Astrocyte (in vitro differentiated cells and primary cell): ENCODE results near the gene FAM200A. TPM values are rescaled to one million over a fixed set of nuclear protein-coding genes. Genes with fewer than 3 reads are reported as not detected.
A peak's percentile ranks its signal among the peaks of the same experiment; 100 is the strongest.
"Not testable (repeated sequence)": the region's sequence is repeated elsewhere in the genome, so short reads cannot be mapped to it uniquely, and the experiment has no call there.

ENCODE experiments used
- DNase-seq: peaks from one replicate; pipeline ENCODE4 v3.0.0-alpha.2; 2010; ENCODE audit warnings: low read depth
- FAIRE-seq: peaks from 2 replicates; lab custom pipeline; 2011; peaks lifted over from hg19 to GRCh38; lab: Jason Lieb, UNC
- H2AFZ ChIP-seq: 2 replicates; pipeline ENCODE4 v1.6.0; 2012; ENCODE audit warnings: low read depth, low read length, inconsistent platforms
- H3K27ac ChIP-seq: 2 replicates; pipeline ENCODE4 v1.5.1; 2011; ENCODE audit warnings: low read depth, low read length, inconsistent platforms
- H3K27me3 ChIP-seq: 2 replicates; pipeline ENCODE4 v1.6.0; 2011; ENCODE audit warnings: low read length, inconsistent platforms; ENCODE audit not compliant: insufficient read depth
- H3K36me3 ChIP-seq: 2 replicates; pipeline ENCODE4 v1.5.1; 2011; ENCODE audit warnings: low read length, inconsistent platforms; ENCODE audit not compliant: insufficient read depth
- H3K4me1 ChIP-seq: 2 replicates; pipeline ENCODE4 v1.5.1; 2011; ENCODE audit warnings: low read length, inconsistent platforms; ENCODE audit not compliant: insufficient read depth
- H3K4me2 ChIP-seq: 2 replicates; pipeline ENCODE4 v1.6.0; 2012; ENCODE audit warnings: low read length, inconsistent platforms
- H3K4me3 ChIP-seq: 2 replicates; pipeline ENCODE4 v1.5.1; 2011; ENCODE audit warnings: low read depth, mild to moderate bottlenecking, low read length, inconsistent platforms; ENCODE audit not compliant: insufficient read depth
- H3K79me2 ChIP-seq: 2 replicates; pipeline ENCODE4 v1.6.0; 2012; ENCODE audit warnings: mild to moderate bottlenecking, low read length, inconsistent platforms; ENCODE audit not compliant: insufficient read depth
- H3K9ac ChIP-seq: 2 replicates; pipeline ENCODE4 v1.6.0; 2012; ENCODE audit warnings: mild to moderate bottlenecking, low read length, inconsistent platforms
- H3K9me3 ChIP-seq: 2 replicates; pipeline ENCODE4 v1.5.1; 2012; ENCODE audit warnings: low read depth, mild to moderate bottlenecking, low read length, inconsistent platforms; ENCODE audit not compliant: insufficient read depth
- H4K20me1 ChIP-seq: 2 replicates; pipeline ENCODE4 v1.6.0; 2012; ENCODE audit warnings: low read length, inconsistent platforms; ENCODE audit not compliant: insufficient read depth
- H3K27ac Mint-ChIP-seq: one replicate; pipeline ENCODE4 v1.8.0; 2021; ENCODE audit warnings: mild to moderate bottlenecking, mixed read lengths; ENCODE audit not compliant: unreplicated experiment
- H3K27me3 Mint-ChIP-seq: one replicate; pipeline ENCODE4 v1.8.0; 2021; ENCODE audit warnings: low read depth, mixed read lengths; ENCODE audit not compliant: unreplicated experiment
- H3K36me3 Mint-ChIP-seq: one replicate; pipeline ENCODE4 v1.8.0; 2021; ENCODE audit warnings: low read depth, mixed read lengths; ENCODE audit not compliant: unreplicated experiment
- H3K4me1 Mint-ChIP-seq: one replicate; pipeline ENCODE4 v1.8.0; 2021; ENCODE audit warnings: low read depth, mixed read lengths; ENCODE audit not compliant: unreplicated experiment
- H3K4me3 Mint-ChIP-seq: one replicate; pipeline ENCODE4 v1.8.0; 2021; ENCODE audit warnings: mild to moderate bottlenecking, moderate library complexity, mixed read lengths; ENCODE audit not compliant: unreplicated experiment
- H3K9me3 Mint-ChIP-seq: one replicate; pipeline ENCODE4 v1.8.0; 2021; ENCODE audit warnings: mild to moderate bottlenecking, mixed read lengths; ENCODE audit not compliant: unreplicated experiment
- CTCF ChIP-seq: IDR thresholded peaks from 2 replicates; pipeline ENCODE4 v1.5.1; 2011; ENCODE audit warnings: low read depth, mild to moderate bottlenecking, inconsistent platforms, low read length, moderate library complexity; ENCODE audit not compliant: insufficient read depth
- EZH2 ChIP-seq: IDR thresholded peaks from 2 replicates; pipeline ENCODE4 v1.6.1; 2012; ENCODE audit warnings: mild to moderate bottlenecking, low read length, inconsistent platforms; ENCODE audit not compliant: insufficient read depth
- total RNA-seq: library from RNA; stranded (reverse); gene quantifications from 2 replicates; pipeline ENCODE4 v1.2.1, GENCODE V29; 2021

Gene FAM200A
- total RNA-seq, 1 donor from 2014 or later: 4.7 TPM

- H3K36me3 ChIP-seq: peaks cover 1% of the 10 kb centered on the region
- peaks cover 37% of the 10 kb centered on the region for H3K79me2 ChIP-seq
- FAIRE-seq (no peak), DNase-seq (no peak)
- H3K27me3 ChIP-seq: no peaks in the 10 kb centered on the region
- H3K9ac ChIP-seq: no peak overlapping the region
- peaks cover 3% of the 10 kb centered on the region for H3K9me3 Mint-ChIP-seq
- peaks cover 17% of the 10 kb centered on the region for H3K4me1 ChIP-seq
- peaks cover 12% of the 10 kb centered on the region for H3K36me3 Mint-ChIP-seq
- H3K9me3 ChIP-seq: no peaks in the 10 kb centered on the region
- H3K4me3 ChIP-seq: no peak overlapping the region
- no peak overlapping the region for H3K4me3 Mint-ChIP-seq
- TF ChIP-seq CTCF: no peak
- TF ChIP-seq EZH2: no peak
- no peak overlapping the region for H3K27ac Mint-ChIP-seq
- no peaks in the 10 kb centered on the region for H3K27me3 Mint-ChIP-seq
- peaks cover 5% of the 10 kb centered on the region for H3K4me1 Mint-ChIP-seq
- peaks cover 5% of the 10 kb centered on the region for H4K20me1 ChIP-seq
- H2AFZ ChIP-seq: no peak overlapping the region
- H3K27ac ChIP-seq: no peak overlapping the region
- H3K4me2 ChIP-seq: no peak overlapping the region
Observed at GRCh38 chr7:99553039-99553438, 1.1 kb upstream of the FAM200A start.

GRCh38 chr7:99551334-99551733 is 580 bp downstream of the FAM200A start:
- FAIRE-seq (no peak), DNase-seq (no peak)
- peak overlapping the region; percentile 93 for H3K9ac ChIP-seq
- no peaks in the 10 kb centered on the region for H4K20me1 ChIP-seq
- H3K36me3 ChIP-seq: peaks cover 12% of the 10 kb centered on the region
- Mint-ChIP-seq H3K36me3 (peaks cover 23% of the 10 kb centered on the region), H3K4me1 (peaks cover 5% of the 10 kb centered on the region), H3K9me3 (peaks cover 4% of the 10 kb centered on the region), H3K27me3 (no peaks in the 10 kb centered on the region), H3K4me3 (peak overlapping the region; percentile 90), H3K27ac (peak overlapping the region; percentile 87)
- peak overlapping the region; percentile 90 for H3K4me2 ChIP-seq
- no peaks in the 10 kb centered on the region for H3K27me3 ChIP-seq
- H2AFZ ChIP-seq: peak overlapping the region; percentile 86
- H3K27ac ChIP-seq: peak overlapping the region; percentile 82
- TF ChIP-seq EZH2 (no peak), CTCF (no peak)
- H3K79me2 ChIP-seq: peaks cover 22% of the 10 kb centered on the region
- H3K9me3 ChIP-seq: no peaks in the 10 kb centered on the region
- H3K4me3 ChIP-seq: peak overlapping the region; percentile 79
- H3K4me1 ChIP-seq: peaks cover 11% of the 10 kb centered on the region

GRCh38 chr7:99549545-99549944 is 2.4 kb downstream of the FAM200A start:
- H3K4me2 ChIP-seq, H3K27me3 Mint-ChIP-seq, H3K4me3 Mint-ChIP-seq, FAIRE-seq, H3K27ac Mint-ChIP-seq, DNase-seq, H3K27ac ChIP-seq, H3K9ac ChIP-seq, H3K9me3 Mint-ChIP-seq, H3K27me3 ChIP-seq, H4K20me1 ChIP-seq, H3K4me3 ChIP-seq, H3K9me3 ChIP-seq, H3K4me1 Mint-ChIP-seq, H2AFZ ChIP-seq: not testable (repeated sequence)
- H3K36me3 Mint-ChIP-seq: peaks cover 19% of the 10 kb centered on the region
- peaks cover 18% of the 10 kb centered on the region for H3K79me2 ChIP-seq
- H3K36me3 ChIP-seq: peaks cover 12% of the 10 kb centered on the region
- H3K4me1 ChIP-seq: peaks cover 11% of the 10 kb centered on the region

- H3K4me2 ChIP-seq, H4K20me1 ChIP-seq, DNase-seq, H3K4me3 Mint-ChIP-seq, H3K27ac Mint-ChIP-seq, H3K9ac ChIP-seq, FAIRE-seq, H3K4me1 Mint-ChIP-seq, H3K27ac ChIP-seq, H3K27me3 ChIP-seq, H3K4me3 ChIP-seq, H3K4me1 ChIP-seq, H3K79me2 ChIP-seq, H3K27me3 Mint-ChIP-seq, H3K9me3 ChIP-seq, H2AFZ ChIP-seq: not testable (repeated sequence)
- peaks cover 12% of the 10 kb centered on the region for H3K36me3 ChIP-seq
- Mint-ChIP-seq H3K9me3 (peaks cover 19% of the 10 kb centered on the region), H3K36me3 (peaks cover 33% of the 10 kb centered on the region)
Observed at GRCh38 chr7:99545308-99545707, 6.6 kb downstream of the FAM200A start.
